GM21619 (cell line): ENCODE results near the gene CEP135.
"Not testable (repeated sequence)": the region's sequence is repeated elsewhere in the genome, so short reads cannot be mapped to it uniquely, and the experiment has no call there.

Experiments used
- ATAC-seq: cut with Tn5 transposase; IDR thresholded peaks from one replicate; pipeline ENCODE4 v1.9.1; 2021; ENCODE audit not compliant: unreplicated experiment

CEP135 gene

GRCh38 chr4:56067826-56068225 lies 119.1 kb downstream of the CEP135 start:
- ATAC-seq: no peak

GRCh38 chr4:56072730-56073129 lies 124.0 kb downstream of the CEP135 start:
- not testable (repeated sequence) for ATAC-seq

DNA sequence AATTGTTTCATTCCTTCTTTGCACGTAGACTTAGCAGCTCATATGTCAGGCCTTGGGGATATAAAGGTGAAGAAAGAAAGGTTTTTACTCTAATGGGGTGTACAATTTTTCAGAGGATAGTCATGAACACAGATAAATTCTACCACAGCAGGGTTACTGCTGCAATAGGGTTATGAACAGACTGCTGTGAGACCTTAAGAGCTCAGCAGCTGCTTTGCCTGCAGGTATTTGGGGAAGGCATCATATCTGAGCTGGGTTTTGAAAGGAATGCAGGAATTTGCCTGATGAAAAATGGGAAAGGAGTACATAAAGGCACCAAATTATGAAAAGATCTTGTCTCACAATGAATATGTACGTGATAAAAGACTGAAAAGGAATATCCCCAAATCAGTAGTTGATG lies 128.9 kb downstream of the CEP135 start:
- no peak for ATAC-seq

DNA sequence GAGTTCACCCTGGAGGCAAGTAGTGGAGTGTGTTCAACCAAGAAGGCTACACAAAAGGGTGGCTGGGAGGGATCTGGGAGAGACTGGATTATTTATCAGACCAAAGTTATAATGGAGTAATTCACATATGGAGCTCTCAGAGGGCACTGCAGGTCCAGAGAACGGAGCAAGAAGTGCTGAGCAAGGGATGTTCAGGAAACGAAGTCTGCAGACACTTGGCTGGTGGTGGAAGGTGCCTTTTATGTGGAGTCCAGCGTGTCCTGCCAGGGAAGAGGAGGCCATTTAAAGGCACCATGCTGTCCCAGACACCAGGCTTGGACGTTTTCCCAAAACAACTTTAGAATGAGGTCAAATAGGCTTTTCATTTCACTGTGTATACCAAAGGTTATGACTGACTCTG lies 130.1 kb downstream of the CEP135 start:
- ATAC-seq: no peak

GRCh38 chr4:56080384-56080783 lies 131.6 kb downstream of the CEP135 start:
- ATAC-seq: no peak

GRCh38 chr4:56082829-56083228 lies 134.1 kb downstream of the CEP135 start:
- no peak for ATAC-seq
